Medulla oblongata (tissue), 1 donor: ENCODE measurements around the gene TAF12.
"Not testable (repeated sequence)": the region's sequence is repeated elsewhere in the genome, so short reads cannot be mapped to it uniquely, and the experiment has no call there.

ENCODE experiments used
- DNase-seq: peaks from one replicate; pipeline ENCODE4 v3.0.0-alpha.2; 2015; ENCODE audit errors: extremely low spot score

Gene TAF12

DNA sequence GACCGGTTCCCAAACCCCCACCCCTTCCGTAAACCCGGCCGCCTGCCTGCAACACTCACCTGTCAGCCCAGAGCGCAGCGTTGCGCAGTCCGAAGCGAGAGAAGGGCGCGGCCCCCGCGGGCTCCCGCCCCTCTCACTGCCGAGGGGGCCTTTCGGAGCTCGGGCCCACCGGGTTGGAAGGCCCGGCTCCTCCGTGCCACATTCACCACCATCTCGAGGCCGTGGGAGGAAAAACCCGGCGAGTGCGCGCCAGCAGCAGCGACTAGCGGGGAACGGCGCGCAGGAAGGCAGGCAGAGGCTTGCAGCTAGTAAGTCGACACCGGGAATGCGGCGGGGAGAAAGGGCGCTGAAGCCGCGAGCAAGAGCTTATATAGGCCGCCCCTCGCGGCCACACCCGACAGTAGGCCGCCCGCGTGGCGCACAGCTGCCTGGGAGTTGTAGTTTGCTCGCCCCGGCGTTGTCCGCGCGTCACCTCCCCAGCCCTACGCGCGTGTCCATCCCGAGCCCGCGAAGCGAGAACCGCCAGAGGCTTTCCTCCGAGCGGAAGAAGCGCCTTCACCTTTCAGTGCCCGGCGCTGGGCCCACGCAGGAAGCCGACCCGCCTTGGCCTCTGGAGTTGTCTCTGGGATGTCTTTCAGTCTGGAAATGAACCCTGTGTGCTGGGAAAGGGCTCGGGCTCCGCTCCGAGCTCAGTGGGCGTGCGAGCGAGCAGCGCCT lies 61.2 kb downstream of the TAF12 start:
- DNase-seq: peak; percentile 97

- peak; percentile 49 for DNase-seq
These were observed 61.9 kb downstream of the TAF12 start for GRCh38 chr1:28580722-28581530.

- DNase-seq: no peak
These were observed 63.5 kb downstream of the TAF12 start for GRCh38 chr1:28579401-28579800.

- DNase-seq: no peak
These were observed 64.1 kb downstream of the TAF12 start for GRCh38 chr1:28578696-28579218.

DNA sequence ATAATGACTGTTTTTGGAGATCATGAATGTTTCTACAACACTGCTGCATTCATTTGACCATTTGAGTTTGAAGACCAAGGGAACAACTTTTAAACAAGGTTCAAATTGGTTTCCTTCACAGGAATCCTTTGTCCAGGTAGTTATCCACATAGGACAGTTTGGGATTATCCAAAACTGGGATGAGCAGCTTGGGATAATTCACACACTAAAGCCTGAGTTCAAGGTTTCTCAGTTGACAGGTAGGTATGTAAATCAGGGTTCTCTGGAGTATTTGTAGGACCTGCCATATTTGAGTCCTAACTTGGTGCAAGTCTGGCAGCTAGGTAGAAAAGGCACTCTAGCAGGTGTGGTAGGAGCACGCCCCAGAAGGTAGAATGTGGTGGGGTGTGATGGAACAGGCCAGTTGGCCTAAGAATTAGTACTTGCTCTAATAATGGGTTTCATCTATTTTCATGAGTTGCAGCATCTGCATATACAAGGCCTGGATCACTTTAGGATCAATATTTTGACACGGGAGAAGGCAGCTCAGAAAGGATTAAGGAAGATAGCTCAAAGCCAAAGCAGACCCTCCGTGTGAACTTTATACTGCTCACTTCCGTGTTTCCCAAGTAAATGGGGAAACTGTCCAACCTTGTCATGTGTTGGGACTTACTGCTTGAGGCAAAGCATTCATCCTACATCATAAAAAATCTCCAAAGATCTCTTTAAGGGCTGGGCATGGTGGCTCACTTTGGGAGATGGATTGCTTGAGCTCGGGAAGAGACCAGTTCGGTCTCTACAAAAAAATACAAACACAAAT lies 64.9 kb downstream of the TAF12 start:
- DNase-seq: no peak

GRCh38 chr1:28577052-28577678 lies 65.7 kb downstream of the TAF12 start:
- DNase-seq: no peak

DNA sequence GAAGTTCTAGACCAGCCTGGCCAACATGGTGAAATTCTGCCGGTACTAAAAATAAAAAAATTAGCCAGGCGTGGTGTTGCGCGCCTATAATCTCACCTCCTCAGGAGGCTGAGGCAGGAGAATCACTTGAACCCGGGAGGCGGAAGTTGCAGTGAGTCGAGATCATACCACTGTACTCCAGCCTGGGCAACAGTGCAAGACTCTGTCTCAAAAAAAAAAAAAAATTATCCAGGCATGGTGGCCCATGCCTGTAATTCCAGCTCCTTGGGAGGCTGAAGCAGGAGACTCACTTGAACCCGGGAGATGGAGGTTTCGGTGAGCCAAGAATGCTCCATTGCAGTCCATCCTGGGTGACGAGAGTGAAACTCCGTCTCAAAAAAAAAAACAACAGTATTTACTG lies 69.3 kb downstream of the TAF12 start:
- DNase-seq: no peak

- not testable (repeated sequence) for DNase-seq
These were observed 70.0 kb downstream of the TAF12 start for GRCh38 chr1:28572891-28573290.

- DNase-seq: no peak
These were observed 71.0 kb downstream of the TAF12 start for GRCh38 chr1:28571911-28572310.

- DNase-seq: no peak
These were observed 75.9 kb downstream of the TAF12 start for GRCh38 chr1:28566931-28567330.

- no peak for DNase-seq
These were observed 77.1 kb downstream of the TAF12 start for GRCh38 chr1:28565726-28566125.

DNA sequence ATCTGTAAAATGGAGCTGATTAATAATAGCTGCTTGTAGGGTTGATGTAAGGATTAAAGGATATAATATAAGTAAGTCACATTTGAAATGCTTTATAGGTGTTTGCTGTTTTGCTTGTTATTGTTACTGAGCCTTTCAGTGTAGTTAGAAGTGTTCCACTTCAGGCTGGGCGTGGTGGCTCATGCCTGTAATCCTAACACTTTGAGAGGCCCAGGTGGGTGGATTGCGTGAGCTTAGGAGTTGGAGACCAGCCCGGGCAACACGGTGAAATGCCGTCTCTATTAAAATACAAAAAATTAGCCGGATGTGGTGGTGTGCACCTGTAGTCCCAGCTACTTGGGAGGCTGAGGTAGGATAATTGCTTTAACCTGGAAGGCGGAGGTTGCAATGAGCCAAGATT lies 77.8 kb downstream of the TAF12 start:
- no peak for DNase-seq

DNA sequence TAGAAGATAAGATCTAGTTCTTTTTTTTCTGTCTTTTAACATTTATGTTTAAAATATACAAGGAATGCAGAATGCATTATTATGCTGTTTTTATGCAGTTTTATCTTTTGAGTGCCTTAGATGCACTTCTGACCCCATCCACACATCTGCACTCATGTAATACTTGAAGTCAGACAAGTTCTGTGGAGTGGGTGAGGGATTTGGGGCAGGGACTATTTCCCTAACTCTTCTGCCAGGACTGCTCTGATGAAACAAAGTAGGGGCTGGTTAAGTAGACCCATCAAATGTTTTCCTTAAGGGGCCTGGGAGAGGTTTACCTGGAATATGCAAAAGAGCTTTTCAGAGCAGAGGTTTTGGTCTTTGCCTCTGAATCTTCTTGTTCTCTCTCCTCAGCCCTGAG lies 78.6 kb downstream of the TAF12 start:
- no peak for DNase-seq

GRCh38 chr1:28560886-28561285 lies 82.0 kb downstream of the TAF12 start:
- DNase-seq: no peak
